A673 (cell line): ENCODE measurements around the gene SPDYE4.

Experiments used
- EZH2 ChIP-seq: fragments of 200-600 bp; sonication (generic); IDR thresholded peaks from 2 replicates; pipeline ENCODE4 v1.6.1; 2017; ENCODE audit warnings: borderline replicate concordance, low read depth, mild to moderate bottlenecking, mixed read lengths, antibody characterized with exemption, low read length; ENCODE audit not compliant: poor library complexity, severe bottlenecking
- TF ChIP-seq, protein P1 (sequence below): fragments of 300-800, 200-600 bp; sonication (generic); conservative IDR thresholded peaks from 2 replicates; pipeline ENCODE4 v1.5.1; 2017; ENCODE audit warnings: low read depth, mild to moderate bottlenecking, antibody characterized with exemption, low read length, moderate library complexity, mixed read lengths

DNA sequence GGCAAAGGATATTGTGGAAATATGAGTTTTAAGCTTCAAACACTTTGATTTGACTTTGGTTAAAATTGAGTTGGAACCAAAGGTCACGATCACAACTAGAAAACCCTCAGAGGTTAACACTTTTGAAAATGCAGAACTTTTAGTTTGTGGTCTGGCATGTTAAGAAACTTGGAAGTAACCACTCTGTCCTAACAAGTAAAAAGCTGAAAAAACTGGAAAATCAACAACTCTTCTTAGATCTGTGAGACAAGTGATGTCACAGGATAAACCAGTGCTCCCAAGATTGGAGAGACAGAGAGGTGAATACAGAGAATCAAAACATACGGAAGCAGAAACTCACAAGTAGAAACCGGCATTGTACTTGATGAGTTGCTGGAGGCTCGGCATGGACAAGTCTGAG, 23.4 kb upstream of the SPDYE4 start:
- TF ChIP-seq, protein P1, sequence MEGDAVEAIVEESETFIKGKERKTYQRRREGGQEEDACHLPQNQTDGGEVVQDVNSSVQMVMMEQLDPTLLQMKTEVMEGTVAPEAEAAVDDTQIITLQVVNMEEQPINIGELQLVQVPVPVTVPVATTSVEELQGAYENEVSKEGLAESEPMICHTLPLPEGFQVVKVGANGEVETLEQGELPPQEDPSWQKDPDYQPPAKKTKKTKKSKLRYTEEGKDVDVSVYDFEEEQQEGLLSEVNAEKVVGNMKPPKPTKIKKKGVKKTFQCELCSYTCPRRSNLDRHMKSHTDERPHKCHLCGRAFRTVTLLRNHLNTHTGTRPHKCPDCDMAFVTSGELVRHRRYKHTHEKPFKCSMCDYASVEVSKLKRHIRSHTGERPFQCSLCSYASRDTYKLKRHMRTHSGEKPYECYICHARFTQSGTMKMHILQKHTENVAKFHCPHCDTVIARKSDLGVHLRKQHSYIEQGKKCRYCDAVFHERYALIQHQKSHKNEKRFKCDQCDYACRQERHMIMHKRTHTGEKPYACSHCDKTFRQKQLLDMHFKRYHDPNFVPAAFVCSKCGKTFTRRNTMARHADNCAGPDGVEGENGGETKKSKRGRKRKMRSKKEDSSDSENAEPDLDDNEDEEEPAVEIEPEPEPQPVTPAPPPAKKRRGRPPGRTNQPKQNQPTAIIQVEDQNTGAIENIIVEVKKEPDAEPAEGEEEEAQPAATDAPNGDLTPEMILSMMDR: no peak
- TF ChIP-seq EZH2: no peak
